HEK293T (cell line): Measurements from ENCODE around the gene STC2.

ENCODE experiments used
- ARNT ChIP-seq: fragments of 450-650 bp; IDR thresholded peaks from 2 replicates; pipeline ENCODE4 v1.6.1; 2017; ENCODE audit warnings: mild to moderate bottlenecking
- CTBP1 ChIP-seq: fragments of 450-650 bp; IDR thresholded peaks from 2 replicates; pipeline ENCODE4 v1.6.1; 2016; ENCODE audit warnings: borderline replicate concordance
- FOXA1 ChIP-seq: fragments of 450-650 bp; IDR thresholded peaks from 2 replicates; pipeline ENCODE4 v1.6.1; 2016; ENCODE audit warnings: mild to moderate bottlenecking
- FOXM1 ChIP-seq: fragments of 450-650 bp; IDR thresholded peaks from 2 replicates; pipeline ENCODE4 v1.6.1; 2017; ENCODE audit warnings: mild to moderate bottlenecking, borderline replicate concordance
- LEF1 ChIP-seq: fragments of 450-650 bp; IDR thresholded peaks from 2 replicates; pipeline ENCODE4 v1.6.1; 2017; ENCODE audit warnings: mild to moderate bottlenecking, borderline replicate concordance
- NFRKB ChIP-seq: fragments of 450-650 bp; IDR thresholded peaks from 2 replicates; pipeline ENCODE4 v1.6.1; 2016; ENCODE audit warnings: mild to moderate bottlenecking, moderate library complexity
- PKNOX1 ChIP-seq: fragments of 450-650 bp; IDR thresholded peaks from 2 replicates; pipeline ENCODE4 v1.6.1; 2016
- SP1 ChIP-seq: fragments of 450-650 bp; IDR thresholded peaks from 2 replicates; pipeline ENCODE4 v1.6.1; 2017
- SUZ12 ChIP-seq: fragments of 450-650 bp; IDR thresholded peaks from 2 replicates; pipeline ENCODE4 v1.6.1; 2016; ENCODE audit warnings: mild to moderate bottlenecking
- TARDBP ChIP-seq: fragments of 450-650 bp; IDR thresholded peaks from 2 replicates; pipeline ENCODE4 v1.6.1; 2016

- TF ChIP-seq ARNT = no peak
- no peak for TF ChIP-seq CTBP1
- no peak for TF ChIP-seq PKNOX1
- TF ChIP-seq SUZ12 = no peak
- TF ChIP-seq TARDBP = no peak
- no peak for TF ChIP-seq LEF1
- no peak for TF ChIP-seq FOXA1
- no peak for TF ChIP-seq NFRKB
- TF ChIP-seq SP1 = no peak
- TF ChIP-seq FOXM1 = no peak
These were observed 13.9 kb downstream of the STC2 start for GRCh38 chr5:173314166-173314952.
